BE2C (cell line): ENCODE measurements around the gene KCNQ5.

Experiments used
- DNase-seq: peaks from one replicate; pipeline ENCODE4 v3.0.0-alpha.2; 2020
- H3K27me3 ChIP-seq: fragments of 250-450 bp; sonication (Bioruptor Pico); 2 replicates; pipeline ENCODE4 v1.5.1; 2020; ENCODE audit warnings: mild to moderate bottlenecking
- H3K36me3 ChIP-seq: fragments of 250-450 bp; sonication (Bioruptor Pico); 2 replicates; pipeline ENCODE4 v1.5.1; 2020; ENCODE audit warnings: mild to moderate bottlenecking
- H3K4me1 ChIP-seq: fragments of 250-450 bp; sonication (Bioruptor Pico); 2 replicates; pipeline ENCODE4 v1.5.1; 2020
- H3K4me3 ChIP-seq: 2 replicates; pipeline ENCODE4 v1.5.1; 2011; ENCODE audit warnings: low read depth, low read length
- H3K9me3 ChIP-seq: fragments of 250-450 bp; sonication (Bioruptor Pico); 2 replicates; pipeline ENCODE4 v1.5.1; 2020
- CTCF ChIP-seq: IDR thresholded peaks from 2 replicates; pipeline ENCODE4 v1.5.1; 2012; ENCODE audit warnings: mild to moderate bottlenecking, low read depth, low read length

KCNQ5 gene

DNA sequence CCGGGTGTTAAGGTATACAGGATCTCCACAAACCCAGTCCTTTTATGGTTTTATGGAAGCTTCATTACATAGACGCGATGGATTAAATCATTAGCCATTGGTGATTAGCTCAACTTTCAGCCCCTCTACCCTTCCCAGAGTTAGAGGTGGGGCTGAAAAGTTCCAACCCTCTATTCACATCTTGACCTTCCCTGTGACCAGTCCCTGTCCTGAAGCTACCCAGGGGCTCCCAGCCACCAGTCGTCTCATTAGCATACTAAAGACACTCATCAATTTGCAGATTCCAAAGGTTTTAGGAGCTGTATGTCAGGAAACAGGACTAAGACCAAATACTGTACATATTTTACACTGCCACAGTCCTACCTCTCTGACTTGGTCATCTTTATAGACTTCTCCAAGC is 582.4 kb downstream of the KCNQ5 start:
- TF ChIP-seq CTCF, result no peak
- no peak for DNase-seq
- H3K4me1 ChIP-seq, result no peaks in the 10 kb centered on the region

GRCh38 chr6:73207221-73207837 is 585.5 kb downstream of the KCNQ5 start:
- no peak for TF ChIP-seq CTCF
- no peak overlapping the region for H3K4me3 ChIP-seq
- no peaks in the 10 kb centered on the region for H3K9me3 ChIP-seq
- no peaks in the 10 kb centered on the region for H3K36me3 ChIP-seq
- H3K4me1 ChIP-seq, result no peaks in the 10 kb centered on the region
- no peak for DNase-seq
- no peaks in the 10 kb centered on the region for H3K27me3 ChIP-seq

More for the DNA sequence above, 582.4 kb downstream of the KCNQ5 start:
- Histone ChIP-seq H3K27me3 (no peaks in the 10 kb centered on the region), H3K9me3 (no peaks in the 10 kb centered on the region), H3K4me3 (no peak overlapping the region), H3K36me3 (no peaks in the 10 kb centered on the region)

DNA sequence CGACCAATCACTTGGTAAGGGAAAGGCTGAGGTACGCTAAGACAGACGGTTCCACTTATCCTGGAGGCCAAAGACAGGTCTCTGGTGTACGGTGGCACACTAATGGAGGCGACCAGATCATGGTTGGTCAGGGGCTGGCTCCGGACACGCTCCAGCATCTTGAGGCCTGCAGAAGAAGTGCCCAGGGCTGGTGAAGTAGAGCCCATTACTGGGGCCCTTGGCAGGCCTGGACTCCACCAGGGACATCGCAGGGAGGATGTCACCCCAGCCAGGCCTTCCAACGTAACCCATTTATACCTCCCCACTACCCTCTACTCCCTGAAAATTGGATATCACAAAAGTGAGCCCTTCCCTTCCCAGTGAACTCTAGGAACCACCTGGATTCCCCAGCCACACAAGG is 587.3 kb downstream of the KCNQ5 start:
- Histone ChIP-seq H3K9me3 (no peaks in the 10 kb centered on the region), H3K27me3 (no peaks in the 10 kb centered on the region)
- DNase-seq, result no peak

DNA sequence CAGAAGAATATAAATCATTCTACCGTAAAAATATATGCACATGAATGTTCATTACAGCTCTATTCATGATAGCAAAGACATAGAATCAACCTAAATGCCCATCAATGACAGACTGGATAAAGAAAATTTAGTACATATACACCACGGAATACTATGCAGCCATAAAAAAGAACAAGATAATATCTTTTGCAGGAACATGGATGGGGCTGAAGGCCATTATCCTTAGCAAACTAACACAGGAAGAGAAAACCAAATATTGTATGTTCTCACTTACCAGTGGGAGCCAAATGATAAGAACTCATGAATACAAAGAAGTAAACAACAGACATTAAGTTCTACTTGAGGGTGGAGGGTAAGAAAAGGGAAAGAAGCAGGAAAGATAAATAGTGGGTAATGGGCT is 595.0 kb downstream of the KCNQ5 start:
- Histone ChIP-seq H3K9me3 (no peaks in the 10 kb centered on the region), H3K36me3 (no peaks in the 10 kb centered on the region), H3K4me1 (no peaks in the 10 kb centered on the region), H3K4me3 (no peak overlapping the region), H3K27me3 (no peaks in the 10 kb centered on the region)
- no peak for DNase-seq
- no peak for TF ChIP-seq CTCF

More for the DNA sequence above, 587.3 kb downstream of the KCNQ5 start:
- Histone ChIP-seq H3K36me3 (no peaks in the 10 kb centered on the region), H3K4me3 (no peak overlapping the region), H3K4me1 (no peaks in the 10 kb centered on the region)
- TF ChIP-seq CTCF, result no peak

GRCh38 chr6:73225396-73225795 is 603.5 kb downstream of the KCNQ5 start, which contains the start of gene KHDC1L:
Gene KHDC1L, minus strand, starts transcription at chr6:73225496. Its CDS starts 88 bp downstream, at chr6:73225408.
- Histone ChIP-seq H3K4me3 (no peak within 1 kb of the TSS), H3K4me1 (no peaks in the 10 kb centered on the region)
- no peak for TF ChIP-seq CTCF

DNA sequence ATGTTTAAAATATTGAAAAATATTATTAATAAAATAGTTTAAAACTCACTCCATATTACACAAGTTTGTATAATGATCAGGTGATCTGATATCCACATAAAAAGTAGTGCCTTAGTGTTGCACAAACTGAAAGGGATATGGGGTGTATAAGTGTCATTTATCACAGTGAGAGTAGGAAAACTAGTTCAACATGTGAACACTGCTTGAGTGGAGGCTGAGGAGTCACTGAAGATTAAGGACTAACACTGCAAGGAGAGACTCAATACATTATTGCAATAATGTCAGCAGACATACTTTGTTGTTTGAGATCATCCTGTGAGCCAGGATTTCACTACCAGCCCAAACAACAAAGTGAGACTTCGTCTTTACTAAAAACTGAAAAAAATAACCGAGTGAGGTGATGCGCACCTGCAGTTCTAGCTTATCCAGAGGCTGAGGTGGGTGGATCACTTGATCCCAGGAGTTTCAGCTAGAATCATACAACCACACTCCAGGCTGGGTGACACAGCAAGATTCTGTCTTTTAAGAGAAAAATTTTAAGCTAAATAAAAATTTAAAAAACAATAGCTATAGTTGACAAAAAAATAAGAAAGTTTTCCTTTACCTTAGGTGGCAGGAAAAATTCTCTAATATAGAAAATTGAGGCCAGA is 605.9 kb downstream of the KCNQ5 start:
- Histone ChIP-seq H3K27me3 (no peaks in the 10 kb centered on the region), H3K9me3 (no peaks in the 10 kb centered on the region), H3K4me3 (no peak overlapping the region), H3K4me1 (no peaks in the 10 kb centered on the region), H3K36me3 (no peaks in the 10 kb centered on the region)
- no peak for DNase-seq
- TF ChIP-seq CTCF, result no peak

More at GRCh38 chr6:73225396-73225795, 603.5 kb downstream of the KCNQ5 start, which contains the start of gene KHDC1L:
- Histone ChIP-seq H3K36me3 (no peaks in the 10 kb centered on the region), H3K27me3 (no peaks in the 10 kb centered on the region), H3K9me3 (no peaks in the 10 kb centered on the region)
- no peak for DNase-seq
